ENCODE measurements around the gene PLP2.
"Not testable (repeated sequence)": the region's sequence is repeated elsewhere in the genome, so short reads cannot be mapped to it uniquely, and the experiment has no call there.

PLP2 gene

DNA sequence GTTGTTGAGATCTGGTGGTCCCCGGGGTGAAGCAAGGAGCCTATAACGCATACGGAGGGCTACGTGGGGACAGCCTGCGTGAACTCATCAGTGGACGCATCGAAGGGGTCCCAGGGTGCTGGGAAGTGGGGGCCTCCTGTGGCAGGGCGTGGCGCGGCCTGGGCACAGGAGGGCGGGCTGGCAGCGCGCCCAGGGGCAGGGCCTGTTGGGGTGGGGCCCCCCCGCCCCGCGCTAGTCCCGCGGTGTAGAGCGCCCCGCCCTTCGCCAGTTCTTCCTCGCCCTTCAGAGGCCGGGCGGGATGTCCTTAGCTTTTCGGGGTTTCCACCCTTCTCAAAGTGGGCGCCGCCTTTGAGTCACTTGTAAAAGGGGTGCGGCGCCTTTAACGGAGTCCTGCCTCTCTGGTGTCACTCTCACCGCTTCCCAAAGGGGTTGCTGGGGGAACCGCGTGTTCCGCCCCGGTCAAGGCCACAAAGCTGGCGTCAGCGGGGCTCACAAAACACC lies 632 bp downstream of the PLP2 start:
- Histone ChIP-seq H3K4me1 (ENCODE audit: insufficient read depth, poor library complexity, severe bottlenecking) (peaks cover 32% of the 10 kb centered on the region), H3K27me3 (ENCODE audit: insufficient read depth, poor library complexity, severe bottlenecking) (no peaks in the 10 kb centered on the region), H3K4me3 (ENCODE audit: severe bottlenecking) (peak overlapping the region; percentile 80), H3K36me3 (ENCODE audit: low read depth) (peaks cover 37% of the 10 kb centered on the region), H3K9me3 (ENCODE audit: severe bottlenecking) (no peaks in the 10 kb centered on the region), H3K27ac (ENCODE audit: poor library complexity, severe bottlenecking) (peak overlapping the region; percentile 92)
- TF ChIP-seq, protein P1, sequence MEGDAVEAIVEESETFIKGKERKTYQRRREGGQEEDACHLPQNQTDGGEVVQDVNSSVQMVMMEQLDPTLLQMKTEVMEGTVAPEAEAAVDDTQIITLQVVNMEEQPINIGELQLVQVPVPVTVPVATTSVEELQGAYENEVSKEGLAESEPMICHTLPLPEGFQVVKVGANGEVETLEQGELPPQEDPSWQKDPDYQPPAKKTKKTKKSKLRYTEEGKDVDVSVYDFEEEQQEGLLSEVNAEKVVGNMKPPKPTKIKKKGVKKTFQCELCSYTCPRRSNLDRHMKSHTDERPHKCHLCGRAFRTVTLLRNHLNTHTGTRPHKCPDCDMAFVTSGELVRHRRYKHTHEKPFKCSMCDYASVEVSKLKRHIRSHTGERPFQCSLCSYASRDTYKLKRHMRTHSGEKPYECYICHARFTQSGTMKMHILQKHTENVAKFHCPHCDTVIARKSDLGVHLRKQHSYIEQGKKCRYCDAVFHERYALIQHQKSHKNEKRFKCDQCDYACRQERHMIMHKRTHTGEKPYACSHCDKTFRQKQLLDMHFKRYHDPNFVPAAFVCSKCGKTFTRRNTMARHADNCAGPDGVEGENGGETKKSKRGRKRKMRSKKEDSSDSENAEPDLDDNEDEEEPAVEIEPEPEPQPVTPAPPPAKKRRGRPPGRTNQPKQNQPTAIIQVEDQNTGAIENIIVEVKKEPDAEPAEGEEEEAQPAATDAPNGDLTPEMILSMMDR (IDR thresholded peaks at IDR 0.05; ENCODE audit: poor library complexity, severe bottlenecking), result no peak
- ATAC-seq (ENCODE audit: low read depth), result peak; percentile 30
- DNase-seq (ENCODE audit: low spot score), result no peak

DNA sequence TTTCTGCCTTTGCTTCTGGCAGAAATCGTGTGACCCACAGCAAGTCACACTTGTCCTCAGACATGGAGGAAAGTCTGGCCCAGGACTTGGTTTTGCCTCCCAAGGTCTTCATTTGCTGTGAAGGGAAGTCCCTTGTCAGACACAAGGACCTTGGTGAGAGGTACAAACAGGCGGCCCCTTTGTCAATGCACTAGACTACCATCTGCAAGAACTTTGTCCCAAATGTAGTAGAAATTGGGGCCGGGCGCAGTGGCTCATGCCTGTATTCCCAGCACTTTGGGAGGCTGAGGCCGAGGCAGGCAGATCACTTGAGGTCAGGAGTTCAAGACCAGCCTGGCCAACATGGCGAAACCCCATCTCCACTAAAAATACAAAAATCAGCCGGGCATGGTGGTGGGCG lies 1.8 kb downstream of the PLP2 start:
- H3K4me3 ChIP-seq (ENCODE audit: severe bottlenecking); DNase-seq (ENCODE audit: low spot score); ATAC-seq (ENCODE audit: low read depth); H3K9me3 ChIP-seq (ENCODE audit: severe bottlenecking); H3K27me3 ChIP-seq (ENCODE audit: insufficient read depth, poor library complexity, severe bottlenecking): not testable (repeated sequence)
- peaks cover 44% of the 10 kb centered on the region for H3K36me3 ChIP-seq (ENCODE audit: low read depth)
- peaks cover 30% of the 10 kb centered on the region for H3K4me1 ChIP-seq (ENCODE audit: insufficient read depth, poor library complexity, severe bottlenecking)
- peak overlapping the region; percentile 92 for H3K27ac ChIP-seq (ENCODE audit: poor library complexity, severe bottlenecking)

DNA sequence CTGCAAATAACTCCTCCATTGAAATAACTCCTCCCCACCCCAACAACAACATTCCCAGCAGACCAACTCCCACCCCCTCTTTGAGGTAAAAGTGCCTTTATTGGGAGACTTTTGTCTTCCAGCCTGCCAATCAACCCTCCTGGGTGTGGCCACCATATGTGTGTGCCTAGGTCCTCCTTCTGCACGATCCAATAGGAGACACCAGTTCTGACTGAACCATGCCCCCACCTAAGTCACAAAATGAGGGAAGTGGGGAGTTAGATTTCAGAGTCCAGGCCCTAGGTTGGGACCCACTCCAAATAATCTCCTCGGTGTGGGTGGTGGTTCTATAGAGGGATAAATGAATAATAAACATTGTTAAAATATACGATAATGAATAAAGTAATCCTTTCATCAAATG lies 3.0 kb downstream of the PLP2 start:
- ATAC-seq (ENCODE audit: low read depth) (no peak), DNase-seq (ENCODE audit: low spot score) (no peak)
- H3K36me3 ChIP-seq (ENCODE audit: low read depth), result peaks cover 44% of the 10 kb centered on the region
- peaks cover 30% of the 10 kb centered on the region for H3K4me1 ChIP-seq (ENCODE audit: insufficient read depth, poor library complexity, severe bottlenecking)
- H3K4me3 ChIP-seq (ENCODE audit: severe bottlenecking), result no peak overlapping the region
- no peaks in the 10 kb centered on the region for H3K27me3 ChIP-seq (ENCODE audit: insufficient read depth, poor library complexity, severe bottlenecking)
- peak overlapping the region; percentile 92 for H3K27ac ChIP-seq (ENCODE audit: poor library complexity, severe bottlenecking)
- H3K9me3 ChIP-seq (ENCODE audit: severe bottlenecking), result no peaks in the 10 kb centered on the region
- TF ChIP-seq, protein P1 (IDR thresholded peaks at IDR 0.05; ENCODE audit: poor library complexity, severe bottlenecking), result no peak

DNA sequence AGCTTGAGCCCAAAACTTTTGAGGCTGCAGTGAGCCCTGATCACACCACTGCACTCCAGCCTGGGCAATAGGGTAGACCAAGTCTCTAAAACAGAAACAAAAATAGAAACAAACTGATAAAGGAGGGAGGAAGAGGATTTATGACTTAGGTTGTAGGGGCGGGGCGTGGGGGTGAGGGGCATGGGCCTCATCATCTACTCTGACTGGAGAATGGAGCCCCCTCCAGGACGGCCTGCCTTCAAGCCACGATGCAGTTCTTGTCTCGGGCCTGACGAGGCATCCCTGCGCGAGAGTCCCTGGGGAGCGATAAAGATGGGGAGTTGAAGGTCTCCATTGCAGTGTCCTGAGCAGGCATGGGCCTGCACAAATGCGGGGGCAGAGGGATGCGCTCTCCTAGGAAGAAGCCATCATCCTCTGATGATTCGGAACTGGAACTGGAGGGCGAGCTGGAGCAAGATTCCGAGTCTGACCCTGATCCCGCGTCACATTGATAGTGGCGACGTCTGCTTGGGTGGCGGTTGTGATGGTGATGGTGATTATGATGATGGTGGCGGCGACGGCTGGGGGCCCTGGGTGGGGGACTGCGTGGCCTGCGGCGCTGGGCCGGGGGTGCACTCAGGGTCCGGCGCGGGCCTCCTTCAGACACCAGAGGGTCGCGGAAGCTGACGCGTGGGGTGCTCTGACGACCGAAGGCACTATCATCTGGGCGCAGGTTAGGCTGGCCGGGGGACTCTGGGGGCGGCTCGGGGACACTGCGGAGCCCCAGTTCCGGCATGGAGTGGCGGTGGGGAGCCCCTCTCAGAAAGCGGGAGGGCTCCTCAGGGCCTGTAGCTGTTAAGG lies 4.0 kb downstream of the PLP2 start:
- Histone ChIP-seq H3K27me3 (ENCODE audit: insufficient read depth, poor library complexity, severe bottlenecking) (no peaks in the 10 kb centered on the region), H3K27ac (ENCODE audit: poor library complexity, severe bottlenecking) (peak overlapping the region; percentile 92), H3K4me1 (ENCODE audit: insufficient read depth, poor library complexity, severe bottlenecking) (peaks cover 30% of the 10 kb centered on the region), H3K9me3 (ENCODE audit: severe bottlenecking) (no peaks in the 10 kb centered on the region), H3K36me3 (ENCODE audit: low read depth) (peaks cover 50% of the 10 kb centered on the region), H3K4me3 (ENCODE audit: severe bottlenecking) (no peak overlapping the region)
- DNase-seq (ENCODE audit: low spot score) (no peak), ATAC-seq (ENCODE audit: low read depth) (no peak)
- TF ChIP-seq, protein P1 (IDR thresholded peaks at IDR 0.05; ENCODE audit: poor library complexity, severe bottlenecking), result no peak

DNA sequence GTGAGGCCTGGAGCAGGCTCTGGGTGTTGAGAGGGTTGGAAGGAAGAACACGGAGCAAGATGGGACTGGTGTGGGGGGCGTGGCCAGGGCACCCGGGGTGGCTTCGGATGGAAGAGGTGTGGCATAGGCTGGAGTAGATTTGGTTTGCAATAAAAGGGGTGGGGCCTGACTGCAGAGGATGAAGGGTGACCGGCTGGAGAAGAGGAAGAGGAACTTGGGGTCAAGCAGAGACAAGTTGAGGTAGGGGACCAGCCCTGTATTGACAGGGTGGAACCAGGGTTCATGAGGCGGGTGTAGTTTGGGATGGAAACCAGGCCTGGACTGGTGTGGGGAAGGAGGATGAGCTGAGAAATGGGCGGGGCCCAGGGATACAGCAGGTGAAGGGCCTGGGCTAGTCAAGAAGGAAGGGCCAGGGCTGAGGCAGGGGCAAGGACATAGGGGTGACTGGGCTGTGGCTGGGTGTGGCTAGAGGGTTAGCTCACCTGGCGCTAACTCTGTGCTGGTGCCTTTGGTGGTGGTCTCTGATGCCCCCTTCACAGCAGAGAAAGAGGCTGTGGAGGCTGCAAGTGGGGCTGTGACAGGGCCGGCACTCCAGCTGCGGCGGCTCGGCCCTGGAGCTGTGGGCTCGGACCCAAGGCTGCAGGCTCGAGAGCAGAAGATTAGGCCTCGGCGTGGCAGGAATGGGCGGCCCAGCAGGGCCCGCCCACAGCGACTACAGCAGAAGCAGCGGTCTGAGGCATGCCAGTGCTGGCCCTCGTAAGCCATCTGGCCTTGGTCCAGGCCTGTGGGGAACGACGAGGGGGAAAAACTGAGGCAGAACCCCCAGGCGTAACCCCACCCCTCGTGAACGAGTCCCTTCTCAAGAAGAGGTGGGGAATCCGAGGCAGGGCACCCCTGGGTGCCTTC lies 5.0 kb downstream of the PLP2 start:
- Histone ChIP-seq H3K4me3 (ENCODE audit: severe bottlenecking) (no peak overlapping the region), H3K36me3 (ENCODE audit: low read depth) (peaks cover 56% of the 10 kb centered on the region), H3K27me3 (ENCODE audit: insufficient read depth, poor library complexity, severe bottlenecking) (no peaks in the 10 kb centered on the region), H3K4me1 (ENCODE audit: insufficient read depth, poor library complexity, severe bottlenecking) (peaks cover 30% of the 10 kb centered on the region), H3K27ac (ENCODE audit: poor library complexity, severe bottlenecking) (peak overlapping the region; percentile 92), H3K9me3 (ENCODE audit: severe bottlenecking) (no peaks in the 10 kb centered on the region)
- DNase-seq (ENCODE audit: low spot score) (no peak), ATAC-seq (ENCODE audit: low read depth) (peak; percentile 62)
- TF ChIP-seq, protein P1 (IDR thresholded peaks at IDR 0.05; ENCODE audit: poor library complexity, severe bottlenecking), result no peak
